IPS DF 6.9 (cell line): Measurements from ENCODE around the gene TUBA3E.
"Not testable (repeated sequence)": the region's sequence is repeated elsewhere in the genome, so short reads cannot be mapped to it uniquely, and the experiment has no call there.

Experiments used
- DNase-seq: peaks from one replicate; pipeline ENCODE4 v3.0.0-alpha.2; 2013; ENCODE audit warnings: low read depth, low spot score
- H3K27ac ChIP-seq: one replicate; pipeline ENCODE4 v1.5.1; 2013; ENCODE audit warnings: low read length, control low read depth
- H3K27me3 ChIP-seq: 2 replicates; pipeline ENCODE4 v1.6.1; 2013; ENCODE audit warnings: mild to moderate bottlenecking, low read length; ENCODE audit not compliant: control insufficient read depth, insufficient read depth
- H3K36me3 ChIP-seq: 2 replicates; pipeline ENCODE4 v1.6.1; 2013; ENCODE audit warnings: low read length; ENCODE audit not compliant: control insufficient read depth, insufficient read depth
- H3K4me1 ChIP-seq: 2 replicates; pipeline ENCODE4 v1.6.1; 2013; ENCODE audit warnings: low read length; ENCODE audit not compliant: control insufficient read depth, insufficient read depth
- H3K4me3 ChIP-seq: 2 replicates; pipeline ENCODE4 v1.5.1; 2013; ENCODE audit warnings: mild to moderate bottlenecking, low read length
- H3K9me3 ChIP-seq: 2 replicates; pipeline ENCODE4 v1.6.1; 2013; ENCODE audit warnings: low read length, inconsistent platforms; ENCODE audit not compliant: control insufficient read depth, insufficient read depth
- WGBS: extraction: QIAGEN DNeasy Blood & Tissue Kit; methylation state at CpG from one replicate; pipeline ENCODE4 v1.1.7; 2013; ENCODE audit warnings: mixed read lengths, missing lambda C conversion rate; ENCODE audit not compliant: insufficient read length, insufficient coverage; 5-methylcytosine and 5-hydroxymethylcytosine counted together

Gene TUBA3E

DNA sequence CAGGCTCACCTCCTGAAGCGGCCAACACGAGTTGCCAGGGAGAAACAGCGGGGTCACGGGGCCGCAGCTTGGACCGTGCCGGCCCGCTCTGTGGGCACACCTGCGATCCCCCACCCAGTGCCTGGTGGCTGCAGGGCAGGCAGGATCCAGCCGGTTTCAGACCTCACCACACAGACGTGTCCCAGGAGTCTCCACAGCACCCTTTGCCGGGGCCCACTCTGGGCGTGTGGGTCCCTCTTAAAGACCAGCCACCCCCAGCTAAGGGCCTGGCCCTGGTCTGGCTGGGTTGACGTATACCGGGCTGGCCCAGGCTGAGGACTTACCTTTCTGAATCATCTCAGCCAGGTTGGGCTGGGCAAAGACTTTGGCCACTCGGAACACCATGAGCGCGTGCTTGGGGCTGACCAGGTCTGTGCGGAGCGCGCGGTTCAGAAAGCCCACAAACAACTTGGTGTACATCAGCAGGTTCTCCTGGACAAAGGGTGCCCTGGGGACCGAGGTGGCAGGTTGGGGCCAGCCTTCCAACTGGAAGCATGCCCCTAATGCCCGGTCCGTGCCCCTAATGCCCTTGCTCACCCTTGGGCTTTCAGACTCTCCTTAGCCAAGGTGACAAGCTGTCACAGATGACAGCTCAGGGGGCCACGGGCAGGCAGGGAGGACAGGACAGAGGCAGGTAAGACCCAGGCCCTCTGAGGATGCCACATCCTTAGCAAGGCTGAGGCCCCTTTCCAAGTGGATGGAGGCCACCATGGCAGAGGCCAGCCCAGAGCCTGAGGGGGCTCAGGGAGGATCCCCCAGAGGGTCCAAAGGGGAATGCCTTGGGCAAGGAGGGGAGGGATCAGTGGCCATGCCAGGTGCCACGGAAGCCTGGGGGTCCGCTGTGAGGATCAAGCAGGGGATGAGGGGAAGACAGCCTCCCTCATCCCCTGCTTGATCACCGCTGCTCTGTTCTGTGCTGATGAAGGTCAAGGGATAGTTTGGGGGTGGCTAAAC lies 43.2 kb downstream of the TUBA3E start:
- no peak for DNase-seq
- H3K27ac ChIP-seq: no peak overlapping the region
- no peaks in the 10 kb centered on the region for H3K9me3 ChIP-seq
- peaks cover 23% of the 10 kb centered on the region for H3K36me3 ChIP-seq
- no peak overlapping the region for H3K4me3 ChIP-seq
- no peaks in the 10 kb centered on the region for H3K27me3 ChIP-seq
- no peaks in the 10 kb centered on the region for H3K4me1 ChIP-seq
- WGBS: no CpG with 5 or more reads among the region's 29 CpGs

GRCh38 chr2:130154423-130154770 lies 43.8 kb downstream of the TUBA3E start:
- no CpG with 5 or more reads among the region's 8 CpGs for WGBS
- not testable (repeated sequence) for H3K27ac ChIP-seq, DNase-seq, H3K4me3 ChIP-seq, H3K27me3 ChIP-seq, H3K9me3 ChIP-seq, H3K4me1 ChIP-seq
- peaks cover 23% of the 10 kb centered on the region for H3K36me3 ChIP-seq

DNA sequence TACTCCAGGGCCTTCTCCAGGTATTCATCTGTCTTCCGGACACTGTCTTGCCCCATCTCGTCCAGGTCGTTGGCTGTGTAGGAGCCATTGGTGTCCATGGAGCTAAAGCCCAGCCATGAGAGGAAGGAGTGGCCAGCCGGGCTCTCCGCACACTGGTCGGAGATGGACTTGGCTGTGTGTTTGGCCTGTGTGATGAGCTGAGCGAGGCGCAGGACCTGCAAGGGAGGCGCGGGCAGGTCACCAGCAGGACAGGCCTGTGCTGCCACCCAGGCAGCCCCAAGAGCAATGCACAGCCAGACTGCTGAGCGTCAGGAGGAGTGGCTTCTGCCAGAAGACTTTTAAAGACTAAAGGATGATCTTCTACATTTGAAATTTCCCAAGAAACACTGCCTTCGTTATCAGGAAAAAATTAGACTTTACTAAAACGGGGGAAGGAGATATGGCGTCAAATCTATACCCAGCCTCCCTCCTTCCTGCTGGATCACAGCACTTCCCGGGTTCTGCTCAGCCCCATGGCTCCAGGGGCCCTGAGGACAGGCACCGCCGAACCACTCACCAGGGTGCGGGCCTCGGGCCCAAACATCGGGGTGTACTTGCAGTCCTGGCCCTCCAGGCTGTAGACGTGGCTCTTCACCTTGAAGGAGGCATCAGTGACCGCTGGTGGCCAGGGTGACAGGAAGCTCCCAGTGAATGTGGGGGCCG lies 44.4 kb downstream of the TUBA3E start:
- not testable (repeated sequence) for H3K27ac ChIP-seq
- peaks cover 23% of the 10 kb centered on the region for H3K36me3 ChIP-seq
- WGBS: no CpG with 5 or more reads among the region's 23 CpGs

GRCh38 chr2:130152816-130153595 lies 45.2 kb downstream of the TUBA3E start:
- Histone ChIP-seq H3K36me3 (peaks cover 23% of the 10 kb centered on the region), H3K4me3 (no peak overlapping the region), H3K27me3 (no peaks in the 10 kb centered on the region), H3K4me1 (no peaks in the 10 kb centered on the region), H3K27ac (no peak overlapping the region), H3K9me3 (no peaks in the 10 kb centered on the region)
- WGBS: no CpG with 5 or more reads among the region's 25 CpGs
- no peak for DNase-seq

More for the DNA sequence above, 44.4 kb downstream of the TUBA3E start:
- H3K9me3 ChIP-seq, DNase-seq, H3K27me3 ChIP-seq, H3K4me3 ChIP-seq, H3K4me1 ChIP-seq: not testable (repeated sequence)

- WGBS: no CpG with 5 or more reads among the region's 27 CpGs
- H3K4me1 ChIP-seq, H3K9me3 ChIP-seq, H3K27me3 ChIP-seq, DNase-seq, H3K4me3 ChIP-seq, H3K27ac ChIP-seq: not testable (repeated sequence)
- H3K36me3 ChIP-seq: peaks cover 23% of the 10 kb centered on the region
Measured at GRCh38 chr2:130152136-130152815, 46.0 kb downstream of the TUBA3E start.

- DNase-seq, H3K4me1 ChIP-seq, H3K27ac ChIP-seq, H3K9me3 ChIP-seq, H3K27me3 ChIP-seq, H3K4me3 ChIP-seq: not testable (repeated sequence)
- WGBS: no CpG with 5 or more reads among the region's 5 CpGs
- peaks cover 23% of the 10 kb centered on the region for H3K36me3 ChIP-seq
Measured at GRCh38 chr2:130151145-130151512, 47.1 kb downstream of the TUBA3E start.

DNA sequence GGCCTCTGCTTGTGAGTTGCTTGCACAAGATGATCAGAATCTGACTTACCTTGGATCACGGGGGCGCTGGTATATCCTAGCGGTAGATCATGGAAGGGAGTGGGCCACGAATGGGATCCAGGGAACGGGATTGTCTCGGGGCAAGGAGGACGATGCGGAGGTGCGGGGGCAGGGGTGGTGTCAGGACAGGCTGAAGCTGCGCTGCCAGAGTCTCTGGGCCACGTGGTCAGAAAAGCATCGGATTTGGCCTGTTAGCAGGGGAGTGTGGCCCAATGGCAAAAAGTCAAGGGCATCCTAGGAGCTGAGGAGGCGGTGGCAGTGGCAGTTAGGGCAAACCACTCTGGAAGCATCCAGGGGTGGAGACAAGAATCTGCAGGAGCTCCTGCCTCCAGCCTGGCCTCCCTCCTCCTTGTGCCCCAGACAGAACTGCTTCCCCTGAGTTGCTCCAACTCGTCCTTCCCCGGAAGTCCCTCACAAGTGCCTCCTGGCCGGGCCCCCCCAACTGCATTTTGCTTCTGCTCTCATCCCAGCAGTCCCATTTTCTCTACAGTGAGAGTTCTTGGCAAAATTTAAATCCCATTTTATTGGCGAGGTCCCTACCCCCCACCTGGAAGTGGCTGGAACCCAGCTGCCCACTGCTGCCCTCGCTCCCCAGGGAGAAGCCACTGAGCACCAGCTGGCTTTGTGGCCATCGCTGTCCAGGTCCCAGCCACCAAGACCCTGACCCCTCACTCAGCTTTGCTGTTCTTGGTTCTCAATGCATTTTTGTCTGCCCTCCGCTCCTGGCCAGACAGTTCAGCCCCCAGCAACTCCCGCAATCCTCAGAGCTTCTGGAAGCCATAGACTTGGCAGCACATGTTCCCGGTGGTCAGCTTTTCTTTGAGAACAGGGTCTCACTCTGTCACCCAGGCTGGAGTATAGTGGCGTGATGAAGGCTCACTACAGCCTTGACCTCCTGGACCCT lies 47.8 kb downstream of the TUBA3E start:
- Histone ChIP-seq H3K9me3 (no peaks in the 10 kb centered on the region), H3K27me3 (no peaks in the 10 kb centered on the region), H3K4me1 (no peaks in the 10 kb centered on the region), H3K27ac (no peak overlapping the region), H3K4me3 (no peak overlapping the region), H3K36me3 (peaks cover 21% of the 10 kb centered on the region)
- no CpG with 5 or more reads among the region's 23 CpGs for WGBS
- no peak for DNase-seq

GRCh38 chr2:130148515-130148914 lies 49.7 kb downstream of the TUBA3E start:
- H3K4me1 ChIP-seq, H3K27ac ChIP-seq, DNase-seq, H3K9me3 ChIP-seq, H3K27me3 ChIP-seq, H3K4me3 ChIP-seq: not testable (repeated sequence)
- peaks cover 13% of the 10 kb centered on the region for H3K36me3 ChIP-seq
- no CpG with 5 or more reads among the region's 6 CpGs for WGBS

- DNase-seq, H3K4me1 ChIP-seq, H3K27me3 ChIP-seq, H3K36me3 ChIP-seq, H3K9me3 ChIP-seq, H3K27ac ChIP-seq: not testable (repeated sequence)
- H3K4me3 ChIP-seq: peak within 1 kb of the TSS; percentile 50; the same call in 1 of the 2 replicates
- no CpG with 5 or more reads among the region's 30 CpGs for WGBS
Measured at GRCh38 chr2:130145006-130145414, 53.2 kb downstream of the TUBA3E start, which contains the start of gene CCDC74B. Gene CCDC74B, minus strand, starts transcription at chr2:130145112. Its CDS starts 116 bp downstream, at chr2:130144996.
